H1 (cell line): ENCODE measurements around the gene PPARD.

Experiments
- POLR2A ChIP-seq, 2 experiments: IDR thresholded peaks; 1 replicate in 1 of 2; 2 replicates in 1 of 2; pipeline ENCODE4 v1.6.1; 2011; ENCODE audit warnings: low read depth in 2 of 2, low read length in 2 of 2, mild to moderate bottlenecking in 2 of 2; ENCODE audit errors: control extremely low read depth in 1 of 2
- TF ChIP-seq, protein P1 (sequence below), 3 experiments: IDR thresholded peaks; 1 replicate in 2 of 3; 2 replicates in 1 of 3; pipeline versions ENCODE4 v1.5.1 to v1.6.1; 2011; ENCODE audit warnings: low read length in 3 of 3, mild to moderate bottlenecking in 3 of 3, inconsistent platforms in 2 of 3, low read depth in 1 of 3, moderate library complexity in 1 of 3; ENCODE audit not compliant: insufficient read depth in 1 of 3; ENCODE audit errors: control extremely low read depth in 1 of 3

GRCh38 chr6:35359744-35360348 is 17.5 kb downstream of the PPARD start:
- TF ChIP-seq POLR2A (IDR thresholded peaks at IDR 0.05; ENCODE audit: control extremely low read depth in 1 of 2, low read depth in 2 of 2, low read length in 2 of 2) = no peak
- TF ChIP-seq, protein P1, sequence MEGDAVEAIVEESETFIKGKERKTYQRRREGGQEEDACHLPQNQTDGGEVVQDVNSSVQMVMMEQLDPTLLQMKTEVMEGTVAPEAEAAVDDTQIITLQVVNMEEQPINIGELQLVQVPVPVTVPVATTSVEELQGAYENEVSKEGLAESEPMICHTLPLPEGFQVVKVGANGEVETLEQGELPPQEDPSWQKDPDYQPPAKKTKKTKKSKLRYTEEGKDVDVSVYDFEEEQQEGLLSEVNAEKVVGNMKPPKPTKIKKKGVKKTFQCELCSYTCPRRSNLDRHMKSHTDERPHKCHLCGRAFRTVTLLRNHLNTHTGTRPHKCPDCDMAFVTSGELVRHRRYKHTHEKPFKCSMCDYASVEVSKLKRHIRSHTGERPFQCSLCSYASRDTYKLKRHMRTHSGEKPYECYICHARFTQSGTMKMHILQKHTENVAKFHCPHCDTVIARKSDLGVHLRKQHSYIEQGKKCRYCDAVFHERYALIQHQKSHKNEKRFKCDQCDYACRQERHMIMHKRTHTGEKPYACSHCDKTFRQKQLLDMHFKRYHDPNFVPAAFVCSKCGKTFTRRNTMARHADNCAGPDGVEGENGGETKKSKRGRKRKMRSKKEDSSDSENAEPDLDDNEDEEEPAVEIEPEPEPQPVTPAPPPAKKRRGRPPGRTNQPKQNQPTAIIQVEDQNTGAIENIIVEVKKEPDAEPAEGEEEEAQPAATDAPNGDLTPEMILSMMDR (IDR thresholded peaks at IDR 0.05; ENCODE audit: control extremely low read depth in 1 of 3, insufficient read depth in 1 of 3, low read depth in 1 of 3, low read length in 3 of 3) = no peak
